IPS-18c (cell line): ENCODE data around the gene UPB1.

Source experiments
- H3K4me3 ChIP-seq: 2 replicates; pipeline ENCODE4 v1.7.0; 2013; ENCODE audit warnings: low read depth, mild to moderate bottlenecking, low read length, moderate library complexity; ENCODE audit not compliant: insufficient read depth
- H3K9me3 ChIP-seq: one replicate; pipeline ENCODE4 v1.6.1; 2013; ENCODE audit warnings: mild to moderate bottlenecking, low read length, moderate library complexity; ENCODE audit not compliant: control insufficient read depth, insufficient read depth

UPB1 gene

DNA sequence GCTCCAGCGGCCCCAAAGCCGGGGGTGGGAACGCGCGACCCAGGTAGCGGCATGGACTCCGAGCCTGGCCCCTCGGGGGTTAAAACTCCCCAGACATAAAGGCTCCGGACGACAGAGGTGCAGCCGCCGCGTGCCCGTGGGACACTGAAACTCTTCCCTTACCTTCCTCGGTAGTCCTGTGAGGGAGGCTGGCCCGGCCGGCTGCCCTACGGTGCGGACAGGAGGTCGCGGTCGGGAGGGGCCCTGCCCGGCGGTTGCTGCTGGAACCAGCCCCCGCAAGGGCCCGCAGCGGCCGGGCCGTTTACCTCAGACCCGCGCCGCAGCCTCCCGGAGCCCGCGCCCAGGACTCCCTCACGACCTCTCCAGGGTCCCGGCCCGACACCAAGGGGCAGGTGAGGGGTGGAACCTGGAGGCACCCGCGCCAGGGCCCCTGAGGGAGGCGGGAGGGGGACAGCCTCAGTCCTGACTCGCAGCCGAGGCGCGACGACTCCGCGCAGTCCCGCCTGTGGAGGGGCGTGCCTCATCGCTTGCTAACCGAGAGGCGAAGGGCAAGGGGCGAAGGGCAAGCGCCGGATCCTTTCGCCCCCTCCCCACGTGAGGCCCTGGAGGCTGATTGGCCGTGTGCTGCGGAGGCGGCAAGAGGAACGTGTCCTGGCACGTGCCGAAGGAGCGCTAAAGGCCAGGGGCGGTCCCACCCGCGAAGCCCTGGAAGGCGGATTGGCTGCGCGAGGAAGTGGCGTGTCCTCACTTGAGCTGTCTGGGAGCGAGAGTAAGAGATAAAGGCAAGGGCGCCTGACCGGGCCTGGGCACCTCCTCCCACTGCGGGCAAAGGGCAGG, at the start of gene UPB1:
Gene UPB1 (plus strand): TSS at position 805 of the 837 bp plus-strand sequence. CDS start 72 bp downstream, outside the sequence.
- Histone ChIP-seq H3K9me3 (peaks cover 4% of the 10 kb centered on the region), H3K4me3 (peak within 1 kb of the TSS; percentile 49)

DNA sequence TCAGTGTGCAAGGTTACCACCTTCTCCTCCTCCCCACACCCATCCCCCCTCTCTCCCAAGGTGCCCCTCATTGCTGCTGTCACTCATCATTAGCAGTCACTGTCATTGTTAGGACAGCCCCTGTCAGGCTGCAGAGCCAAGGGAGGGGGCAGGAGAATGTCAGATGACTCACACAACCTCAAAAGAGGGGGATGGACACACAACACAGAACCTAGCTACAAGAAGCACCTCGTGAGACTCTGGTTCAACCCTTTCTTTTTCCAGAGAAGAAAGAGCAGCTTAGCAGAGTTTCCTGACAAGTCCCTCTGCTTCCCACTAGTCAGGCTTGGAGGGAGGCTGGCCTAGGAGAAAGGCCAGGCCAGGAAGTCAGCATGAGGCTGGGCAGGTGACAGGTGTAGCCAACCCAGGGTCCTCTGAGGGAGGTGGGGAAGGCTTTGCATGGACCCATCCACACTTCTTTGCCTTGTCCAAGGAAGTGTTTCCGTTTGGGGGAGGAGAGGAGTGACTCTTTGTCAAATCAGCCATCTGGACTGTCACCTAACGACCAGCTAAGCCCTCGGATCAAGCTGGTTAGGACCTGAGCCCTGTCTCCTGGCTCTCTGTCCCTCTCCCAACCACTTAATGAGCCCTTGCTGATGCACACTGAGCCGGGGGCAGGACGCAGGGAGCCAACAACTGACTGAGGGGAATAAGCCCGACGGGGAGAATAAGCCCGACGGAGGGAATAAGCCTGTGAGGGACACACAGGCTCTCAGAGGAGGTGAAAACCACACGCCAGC, 49.5 kb upstream of the UPB1 start:
- H3K4me3 ChIP-seq, result no peak overlapping the region; the same call in 1 of the 2 replicates
- H3K9me3 ChIP-seq, result no peaks in the 10 kb centered on the region

DNA sequence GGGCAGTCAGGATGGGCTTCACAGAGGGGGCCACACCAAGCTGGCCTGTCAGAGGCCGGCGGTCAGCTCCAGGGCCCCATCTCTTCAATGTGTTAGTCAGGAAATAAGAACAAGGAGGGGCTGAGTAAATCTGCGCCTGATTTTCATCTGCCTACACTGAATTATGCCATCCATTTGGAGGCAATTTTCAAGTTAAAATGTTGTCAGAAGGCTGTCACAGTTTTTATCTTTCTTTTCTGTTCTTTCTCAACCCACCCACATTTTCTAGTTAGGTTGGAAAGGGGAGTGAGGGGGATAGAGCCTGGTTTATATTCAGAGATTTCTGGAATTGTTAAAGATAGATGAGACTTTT, 48.9 kb upstream of the UPB1 start:
- no peaks in the 10 kb centered on the region for H3K9me3 ChIP-seq
- no peak overlapping the region; the same call in 1 of the 2 replicates for H3K4me3 ChIP-seq

DNA sequence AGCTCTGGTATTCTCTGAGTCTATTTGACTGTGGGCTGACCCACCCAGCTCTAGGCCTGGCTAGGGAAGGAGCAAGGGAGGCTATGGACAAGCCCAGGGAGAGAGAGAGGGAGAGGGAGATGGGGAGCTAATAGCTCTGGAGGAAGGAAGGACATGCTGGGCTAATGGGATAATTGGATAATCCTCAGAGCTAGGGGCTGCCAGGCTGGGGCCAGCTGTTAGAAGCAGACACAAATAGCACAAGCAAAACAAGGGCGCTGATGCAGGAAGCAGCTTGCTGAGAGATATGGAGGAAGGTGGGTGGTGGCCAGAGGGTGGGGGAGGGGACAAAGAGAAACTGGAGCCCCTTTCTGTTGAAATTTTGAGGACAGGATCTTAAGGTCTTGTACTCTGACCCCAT, 44.5 kb upstream of the UPB1 start:
- no peak overlapping the region for H3K4me3 ChIP-seq
- no peaks in the 10 kb centered on the region for H3K9me3 ChIP-seq

DNA sequence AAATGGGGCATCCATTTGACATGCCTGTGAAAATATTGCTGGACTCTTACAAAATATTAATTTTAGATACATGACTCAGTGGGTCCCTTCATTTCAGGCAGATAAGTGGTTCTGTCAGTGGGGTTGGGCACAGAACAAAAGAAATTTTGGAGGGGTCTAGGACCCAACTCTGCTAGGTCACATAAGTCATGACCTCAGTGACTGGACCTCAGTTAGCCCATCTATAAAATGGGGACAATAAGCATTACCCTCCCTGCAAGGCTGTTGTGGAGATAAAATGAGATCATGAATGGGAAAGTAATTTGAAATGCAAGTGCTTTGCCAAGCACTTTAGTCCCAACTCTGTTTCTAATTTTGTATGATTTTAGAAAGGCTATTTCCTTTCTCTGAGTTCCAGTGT, 44.0 kb upstream of the UPB1 start:
- no peak overlapping the region for H3K4me3 ChIP-seq
- H3K9me3 ChIP-seq, result no peaks in the 10 kb centered on the region

DNA sequence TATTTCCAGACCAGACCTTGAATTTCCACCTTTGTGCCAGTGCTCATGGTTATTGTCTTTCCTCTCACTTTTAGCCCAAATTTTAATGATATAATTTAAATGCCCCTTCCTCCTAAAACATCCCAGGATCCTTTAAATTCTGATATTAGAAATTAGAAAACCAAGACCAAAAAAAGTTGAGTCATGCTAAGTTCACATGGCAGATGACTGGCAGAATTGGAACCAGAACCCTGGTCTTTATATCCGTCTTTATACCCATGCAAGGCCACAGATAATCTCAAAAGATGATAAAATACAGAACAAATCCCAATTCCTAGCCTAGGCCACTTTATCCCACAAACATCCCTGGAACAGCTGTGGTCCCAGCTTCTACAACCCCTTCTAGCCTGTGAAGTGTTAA, 41.3 kb upstream of the UPB1 start:
- Histone ChIP-seq H3K4me3 (no peak overlapping the region), H3K9me3 (no peaks in the 10 kb centered on the region)

DNA sequence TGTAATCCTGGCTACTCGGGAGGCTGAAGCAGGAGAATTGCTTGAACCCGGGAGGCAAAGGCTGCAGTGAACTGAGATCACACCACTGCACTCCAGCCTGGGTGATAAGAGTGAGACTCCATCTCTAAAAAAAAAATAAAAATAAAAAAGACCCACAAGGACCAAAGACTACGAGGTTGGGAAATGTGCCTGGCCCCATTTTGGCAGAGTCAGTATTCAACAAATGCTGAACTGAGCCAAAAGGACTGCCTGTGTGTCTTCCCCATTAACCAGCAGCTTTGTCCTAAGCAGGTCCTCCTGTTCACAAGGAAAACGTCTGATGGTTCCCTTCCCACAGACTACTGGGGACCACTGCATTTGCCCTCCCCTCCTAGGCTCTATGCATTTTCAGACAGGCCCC, 40.1 kb upstream of the UPB1 start:
- no peaks in the 10 kb centered on the region for H3K9me3 ChIP-seq

DNA sequence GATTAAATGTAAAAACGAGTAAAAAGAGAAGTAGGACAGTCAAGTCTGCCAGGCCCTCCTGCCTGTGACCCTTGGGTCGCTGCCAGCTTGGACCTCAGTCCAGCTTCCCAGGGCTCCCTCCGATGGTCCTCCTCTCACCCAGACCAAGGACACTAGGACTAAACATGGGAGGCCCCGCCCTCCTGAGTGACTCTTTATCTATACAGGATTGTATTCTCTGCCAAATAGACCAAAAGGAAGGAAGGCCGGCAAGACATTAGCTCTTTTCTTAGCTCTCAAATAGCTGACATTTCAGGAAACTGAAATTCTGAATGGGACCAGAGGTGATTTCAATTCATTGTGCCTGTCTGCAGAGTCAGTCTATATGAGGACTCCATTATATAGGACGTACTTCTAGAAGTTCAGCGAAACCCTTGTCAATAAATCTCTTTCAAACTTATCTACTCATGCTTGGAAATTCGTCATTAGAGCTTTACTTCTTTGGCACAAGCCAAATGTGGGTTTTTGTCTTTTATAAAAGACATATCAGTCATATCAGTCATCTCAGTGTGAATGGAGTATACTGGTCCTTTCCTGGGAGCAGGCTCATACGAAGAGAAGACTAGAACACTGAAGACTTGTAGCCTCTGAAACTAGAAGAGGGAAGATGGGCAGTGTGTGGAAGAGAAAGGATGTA, 39.2 kb upstream of the UPB1 start:
- Histone ChIP-seq H3K9me3 (no peaks in the 10 kb centered on the region), H3K4me3 (no peak overlapping the region)

More for the DNA sequence above, 40.1 kb upstream of the UPB1 start:
- H3K4me3 ChIP-seq, result no peak overlapping the region

DNA sequence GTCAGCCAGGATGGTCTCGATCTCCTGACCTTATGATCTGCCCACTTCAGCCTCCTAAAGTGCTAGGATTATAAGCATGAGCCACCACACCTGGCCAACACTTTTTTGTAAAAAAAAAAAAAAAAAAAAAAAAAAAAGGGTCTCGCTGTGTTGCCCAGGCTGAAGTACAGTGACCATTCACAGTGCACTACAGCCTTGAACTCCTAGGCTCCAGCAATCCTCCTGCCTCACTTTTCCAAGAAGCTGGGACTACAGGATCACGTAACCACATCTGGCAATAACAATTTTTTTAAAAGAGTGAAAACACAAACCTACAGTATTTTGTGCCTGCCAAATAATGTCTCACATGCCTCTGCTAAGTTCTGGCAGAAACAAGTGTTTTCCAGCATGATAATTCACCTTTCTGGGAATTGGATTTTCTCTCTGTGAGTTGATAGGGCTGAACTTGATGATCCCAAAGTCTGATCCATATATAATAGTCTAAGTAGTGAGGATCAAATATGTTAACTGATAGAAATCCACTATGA, 37.2 kb upstream of the UPB1 start:
- no peaks in the 10 kb centered on the region for H3K9me3 ChIP-seq
- H3K4me3 ChIP-seq, result no peak overlapping the region

DNA sequence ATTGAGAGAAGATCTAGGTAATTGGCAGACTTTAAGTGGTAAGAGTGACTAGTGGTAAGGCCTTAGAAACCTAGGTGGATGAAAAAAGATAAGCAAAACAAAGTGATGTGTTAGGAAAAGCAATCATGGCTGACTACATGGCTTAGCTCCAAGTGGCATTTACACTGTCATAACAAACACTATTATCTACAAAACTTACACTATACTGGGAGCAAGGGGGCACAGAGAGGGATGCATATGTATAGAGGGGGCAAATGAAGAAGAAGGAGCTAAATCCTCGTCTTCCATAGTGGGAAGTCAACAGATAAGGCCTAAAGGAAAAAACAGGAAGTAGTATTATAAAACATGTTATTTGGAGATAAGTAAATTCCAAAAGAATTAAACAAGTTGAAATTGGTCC, 35.2 kb upstream of the UPB1 start:
- Histone ChIP-seq H3K4me3 (no peak overlapping the region), H3K9me3 (no peaks in the 10 kb centered on the region)

DNA sequence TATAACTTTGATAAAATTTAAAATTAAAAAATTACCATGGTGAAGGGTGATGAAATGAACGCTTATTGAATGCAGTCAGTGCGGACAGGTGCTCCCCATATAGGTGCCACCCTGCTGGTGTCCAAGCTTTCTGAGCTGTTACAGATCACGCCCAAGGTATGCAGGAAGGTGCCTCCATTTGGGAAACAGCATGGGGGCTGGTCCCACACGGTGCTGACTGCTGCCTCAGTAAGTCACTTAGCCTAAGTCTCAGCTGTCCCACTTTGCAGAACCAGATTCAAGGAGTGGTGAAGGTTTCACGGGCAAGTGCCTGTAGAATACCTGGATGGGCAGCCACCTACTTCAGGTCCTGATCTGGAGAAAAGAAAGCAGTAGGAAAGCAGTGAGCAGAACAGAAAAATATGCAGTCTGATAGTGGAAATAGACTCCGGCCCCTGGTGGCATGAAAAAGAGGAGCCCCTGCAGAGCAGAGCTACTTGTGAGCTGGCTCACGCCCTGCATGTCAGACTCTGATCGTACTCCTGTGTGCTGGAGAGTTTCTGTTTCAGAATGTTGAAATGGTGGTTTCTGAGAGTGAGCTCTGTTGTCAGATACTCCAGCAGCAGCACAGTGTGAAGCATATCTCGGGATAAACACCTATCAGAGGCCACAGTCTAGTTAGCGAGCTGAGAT, 34.6 kb upstream of the UPB1 start:
- no peak overlapping the region for H3K4me3 ChIP-seq
- no peaks in the 10 kb centered on the region for H3K9me3 ChIP-seq

DNA sequence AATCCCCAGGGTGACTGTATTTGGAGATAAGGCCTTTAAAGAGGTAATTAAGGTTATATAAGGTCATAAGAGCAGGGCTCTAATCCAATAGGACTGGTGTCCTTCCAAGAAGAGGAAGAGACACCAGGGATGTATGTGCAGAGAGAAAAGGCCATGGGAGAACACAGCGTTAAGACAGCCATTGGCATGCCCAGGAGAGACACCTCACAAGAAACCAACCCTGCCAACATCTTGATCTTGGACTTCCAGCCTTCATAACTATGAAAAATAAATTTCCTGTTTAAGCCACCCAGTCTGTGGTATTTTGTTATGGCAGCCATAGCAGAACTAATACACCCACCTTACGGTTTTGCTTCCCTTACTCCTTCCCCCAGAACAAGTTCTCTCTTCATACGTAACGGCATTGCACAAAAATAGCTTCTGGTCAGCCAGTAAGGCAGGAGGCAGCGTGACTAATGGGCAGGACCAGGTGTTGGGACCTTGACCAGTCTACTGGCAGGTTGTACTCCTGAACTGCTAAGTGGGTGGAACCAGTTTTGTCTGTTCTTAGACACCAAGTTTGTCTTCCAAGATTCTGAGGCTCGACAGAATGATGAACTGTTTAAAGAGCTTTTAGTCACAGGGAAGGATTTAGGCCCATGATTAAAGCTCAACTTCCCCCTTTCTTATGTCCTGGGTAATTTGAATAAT, 31.9 kb upstream of the UPB1 start:
- no peaks in the 10 kb centered on the region for H3K9me3 ChIP-seq
- H3K4me3 ChIP-seq, result no peak overlapping the region

DNA sequence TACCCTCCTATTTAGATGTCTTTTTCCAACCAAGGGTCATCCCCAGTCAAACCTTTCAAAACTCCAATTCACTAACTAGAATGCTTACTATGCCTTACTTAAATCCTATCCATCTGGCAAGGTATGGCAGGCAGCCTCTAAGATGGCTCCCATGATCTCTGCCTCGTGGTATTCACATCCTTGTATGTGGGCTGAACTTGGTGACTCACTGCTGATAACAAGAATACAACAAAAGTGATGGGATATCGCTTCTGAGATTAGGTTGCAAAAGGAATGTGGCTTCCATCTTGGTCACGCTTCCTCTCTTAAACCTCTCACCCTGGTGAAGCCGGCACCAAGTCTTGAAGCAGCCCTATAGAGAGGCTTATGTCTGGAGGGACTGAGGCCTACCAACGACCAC, 29.6 kb upstream of the UPB1 start:
- Histone ChIP-seq H3K4me3 (no peak overlapping the region), H3K9me3 (no peaks in the 10 kb centered on the region)

DNA sequence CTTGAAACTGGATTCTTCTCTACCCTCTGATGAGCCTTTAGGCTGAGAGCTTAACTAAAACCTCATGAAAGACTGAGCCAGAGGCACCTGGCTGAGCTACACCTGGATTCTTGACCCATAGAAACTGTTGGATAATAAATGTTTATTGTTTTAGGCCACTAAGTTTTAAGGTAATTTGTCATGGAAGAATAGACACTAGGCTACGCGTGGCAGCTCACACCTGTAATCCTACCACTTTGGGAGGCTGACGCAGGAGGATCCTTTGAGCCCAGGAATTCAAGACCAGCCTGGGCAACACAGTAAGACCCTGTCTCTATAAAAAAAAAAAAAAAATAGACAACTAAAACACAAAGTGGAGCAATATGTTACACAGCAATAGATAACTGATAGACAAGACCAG, 29.2 kb upstream of the UPB1 start:
- no peaks in the 10 kb centered on the region for H3K9me3 ChIP-seq

DNA sequence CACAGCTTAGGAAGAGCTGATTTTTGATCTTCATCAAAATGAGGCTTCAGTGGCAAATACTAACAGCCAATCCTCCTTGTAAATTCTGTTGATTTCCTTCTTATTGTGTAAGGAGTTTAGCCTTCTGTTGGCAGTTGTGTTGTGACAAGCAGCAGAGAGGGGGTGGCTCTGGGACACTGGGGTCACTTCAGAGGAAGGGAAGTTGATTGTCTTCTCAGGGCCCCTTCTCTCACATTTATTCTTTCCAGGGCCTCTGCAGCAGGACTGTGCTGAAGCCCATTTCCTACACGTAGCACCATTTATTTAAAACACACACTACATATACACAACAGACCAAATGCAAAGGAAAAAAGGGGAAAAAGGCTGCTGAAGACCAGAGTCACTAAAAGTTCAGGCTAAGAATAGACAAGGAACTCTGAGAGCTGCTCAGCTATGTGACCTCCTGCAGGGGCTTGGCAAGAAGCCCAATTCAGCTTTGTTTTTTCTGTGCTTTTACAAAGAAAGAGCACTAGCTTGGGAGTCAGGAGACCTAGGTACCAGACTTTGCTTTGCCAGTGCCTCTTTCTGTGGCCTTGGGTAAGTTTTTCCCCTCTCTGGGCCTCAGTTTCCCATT, 28.3 kb upstream of the UPB1 start:
- H3K4me3 ChIP-seq, result no peak overlapping the region

More for the DNA sequence above, 29.2 kb upstream of the UPB1 start:
- H3K4me3 ChIP-seq, result no peak overlapping the region

DNA sequence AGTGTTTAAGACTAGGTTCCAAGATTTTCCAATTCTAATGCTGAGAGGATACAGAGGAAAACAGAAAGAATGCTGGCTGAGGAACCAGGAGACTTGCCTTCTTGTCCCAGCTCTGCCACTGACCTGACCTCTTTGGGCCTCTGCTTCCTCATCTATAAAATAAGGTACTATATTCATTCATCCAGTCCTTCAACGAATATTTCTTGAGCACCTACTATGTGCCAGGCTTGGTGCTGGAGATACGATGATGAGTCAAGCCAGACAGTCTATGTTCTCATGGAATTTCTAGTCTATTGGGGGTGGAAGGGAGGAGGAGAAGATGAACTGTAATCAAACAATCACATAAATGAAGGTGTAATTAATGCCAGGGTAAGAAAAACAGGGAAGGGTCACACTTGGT, 27.8 kb upstream of the UPB1 start:
- Histone ChIP-seq H3K9me3 (no peaks in the 10 kb centered on the region), H3K4me3 (no peak overlapping the region)

More for the DNA sequence above, 28.3 kb upstream of the UPB1 start:
- H3K9me3 ChIP-seq, result no peaks in the 10 kb centered on the region
